ENCODE measurements around the gene PNKP. TPM values are rescaled to one million over a fixed set of nuclear protein-coding genes. Genes with fewer than 3 reads are reported as not detected.

The PNKP gene
- total and polyA plus RNA-seq, 9 of the 15 experiments (the other 6 are each of a cell fraction or from before 2014, with no cell fraction given): 2.8 to 85.4 (median 25.3) TPM

GRCh38 chr19:49869009-49869483 is 1.7 kb upstream of the PNKP start (continued):
- TF ChIP-seq ZNF318 (IDR thresholded peaks at IDR 0.05; ENCODE audit: borderline replicate concordance in 1 of 2, low read depth in 1 of 2): no peak
- TF ChIP-seq NCOA4 (IDR thresholded peaks at IDR 0.05; ENCODE audit: partially characterized antibody): no peak
- TF ChIP-seq, protein P1, sequence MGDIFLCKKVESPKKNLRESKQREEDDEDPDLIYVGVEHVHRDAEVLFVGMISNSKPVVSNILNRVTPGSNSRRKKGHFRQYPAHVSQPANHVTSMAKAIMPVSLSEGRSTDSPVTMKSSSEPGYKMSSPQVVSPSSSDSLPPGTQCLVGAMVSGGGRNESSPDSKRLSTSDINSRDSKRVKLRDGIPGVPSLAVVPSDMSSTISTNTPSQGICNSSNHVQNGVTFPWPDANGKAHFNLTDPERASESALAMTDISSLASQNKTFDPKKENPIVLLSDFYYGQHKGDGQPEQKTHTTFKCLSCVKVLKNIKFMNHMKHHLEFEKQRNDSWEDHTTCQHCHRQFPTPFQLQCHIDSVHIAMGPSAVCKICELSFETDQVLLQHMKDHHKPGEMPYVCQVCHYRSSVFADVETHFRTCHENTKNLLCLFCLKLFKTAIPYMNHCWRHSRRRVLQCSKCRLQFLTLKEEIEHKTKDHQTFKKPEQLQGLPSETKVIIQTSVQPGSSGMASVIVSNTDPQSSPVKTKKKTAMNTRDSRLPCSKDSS (IDR thresholded peaks at IDR 0.05; ENCODE audit: low read depth, partially characterized antibody): no peak
- no peak for TF ChIP-seq KAT8 (IDR thresholded peaks at IDR 0.05; ENCODE audit: low read depth)
- no peak for TF ChIP-seq ATF7 (IDR thresholded peaks at IDR 0.05)
- no peak for TF ChIP-seq ILK (tag; IDR thresholded peaks at IDR 0.05; ENCODE audit: borderline replicate concordance, low read depth)
- no peak for TF ChIP-seq BRD4 (IDR thresholded peaks at IDR 0.05)
- TF ChIP-seq ZNF445 (CRISPR knock-in tag; IDR thresholded peaks at IDR 0.05; ENCODE audit: low read depth): no peak
- TF ChIP-seq ZNF696 (CRISPR knock-in tag; conservative IDR thresholded peaks at IDR 0.05): no peak
- peak; percentile 12; the same call in 1 of the 2 replicates for TF ChIP-seq MTA3 (IDR thresholded peaks at IDR 0.05; ENCODE audit: borderline replicate concordance)
- TF ChIP-seq HMBOX1 (IDR thresholded peaks at IDR 0.05): no peak
- TF ChIP-seq CHCHD3 (CRISPR knock-in tag; IDR thresholded peaks at IDR 0.05): no peak
- TF ChIP-seq ZBED1 (IDR thresholded peaks at IDR 0.05): no peak
- TF ChIP-seq, protein P2, sequence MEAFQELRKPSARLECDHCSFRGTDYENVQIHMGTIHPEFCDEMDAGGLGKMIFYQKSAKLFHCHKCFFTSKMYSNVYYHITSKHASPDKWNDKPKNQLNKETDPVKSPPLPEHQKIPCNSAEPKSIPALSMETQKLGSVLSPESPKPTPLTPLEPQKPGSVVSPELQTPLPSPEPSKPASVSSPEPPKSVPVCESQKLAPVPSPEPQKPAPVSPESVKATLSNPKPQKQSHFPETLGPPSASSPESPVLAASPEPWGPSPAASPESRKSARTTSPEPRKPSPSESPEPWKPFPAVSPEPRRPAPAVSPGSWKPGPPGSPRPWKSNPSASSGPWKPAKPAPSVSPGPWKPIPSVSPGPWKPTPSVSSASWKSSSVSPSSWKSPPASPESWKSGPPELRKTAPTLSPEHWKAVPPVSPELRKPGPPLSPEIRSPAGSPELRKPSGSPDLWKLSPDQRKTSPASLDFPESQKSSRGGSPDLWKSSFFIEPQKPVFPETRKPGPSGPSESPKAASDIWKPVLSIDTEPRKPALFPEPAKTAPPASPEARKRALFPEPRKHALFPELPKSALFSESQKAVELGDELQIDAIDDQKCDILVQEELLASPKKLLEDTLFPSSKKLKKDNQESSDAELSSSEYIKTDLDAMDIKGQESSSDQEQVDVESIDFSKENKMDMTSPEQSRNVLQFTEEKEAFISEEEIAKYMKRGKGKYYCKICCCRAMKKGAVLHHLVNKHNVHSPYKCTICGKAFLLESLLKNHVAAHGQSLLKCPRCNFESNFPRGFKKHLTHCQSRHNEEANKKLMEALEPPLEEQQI (IDR thresholded peaks at IDR 0.05): no peak
- TF ChIP-seq HDAC1 (IDR thresholded peaks at IDR 0.05): 0 out of 4 replicates have a peak, but pooled peaks of 1 of the 2 experiments have one; percentile 41
- TF ChIP-seq POLR2A (conservative IDR thresholded peaks at IDR 0.05): peak; percentile 52; the same call in 1 of the 2 replicates
- TF ChIP-seq ERF (CRISPR knock-in tag; IDR thresholded peaks at IDR 0.05): 0 out of 2 replicates have a peak, but pooled peaks have one; percentile 19
